Panc1 (cell line): ENCODE data around the gene ERCC3.

Experiments
- CTCF ChIP-seq: fragments of 450-650 bp; IDR thresholded peaks from 2 replicates; pipeline ENCODE4 v1.5.1; 2017; ENCODE audit warnings: mild to moderate bottlenecking
- POLR2AphosphoS5 ChIP-seq: IDR thresholded peaks from 2 replicates; pipeline ENCODE4 v1.6.1; 2012; ENCODE audit warnings: mild to moderate bottlenecking, low read depth, low read length, moderate library complexity
- REST ChIP-seq, 2 experiments: IDR thresholded peaks; 2 replicates each; pipeline ENCODE4 v1.6.1; 2011 to 2012; ENCODE audit warnings: low read depth in 2 of 2, control low read depth in 1 of 2, low read length in 1 of 2, mild to moderate bottlenecking in 1 of 2, moderate library complexity in 1 of 2; ENCODE audit not compliant: insufficient read depth in 1 of 2
- SIN3A ChIP-seq: IDR thresholded peaks from 2 replicates; pipeline ENCODE4 v1.6.1; 2012; ENCODE audit warnings: low read depth, mild to moderate bottlenecking, low read length, moderate library complexity, borderline replicate concordance; ENCODE audit not compliant: insufficient read depth

- TF ChIP-seq CTCF (no peak), POLR2AphosphoS5 (no peak), REST (IDR thresholded peaks at IDR 0.05; ENCODE audit: insufficient read depth in 1 of 2, low read depth in 2 of 2, low read length in 1 of 2) (no peak), SIN3A (no peak)
Observed at GRCh38 chr2:127220102-127220767, 73.7 kb downstream of the ERCC3 start, which contains the start of gene CYP27C1.
